Right renal cortex interstitium (tissue), 3 donors: Measurements from ENCODE around the gene AK2. TPM values are rescaled to one million over a fixed set of nuclear protein-coding genes. Genes with fewer than 3 reads are reported as not detected.
"Not testable (repeated sequence)": the region's sequence is repeated elsewhere in the genome, so short reads cannot be mapped to it uniquely, and the experiment has no call there.

Experiments
- DNase-seq, 3 donors: peaks; one replicate each; pipeline ENCODE4 v3.0.0-alpha.2; 2013; ENCODE audit warnings: low read depth in 3 of 3, low spot score in 2 of 3
- polyA plus RNA-seq, 3 donors: library from polyadenylated mRNA; unstranded; fragments of 120-200 nt; gene quantifications; one replicate each; pipeline ENCODE4 v1.2.1, GENCODE V29; 2013; ENCODE audit not compliant: insufficient read length in 3 of 3

The AK2 gene
- polyA plus RNA-seq, 3 donors = 198 to 213 (median 208) TPM

GRCh38 chr1:33002006-33002405 is 34.7 kb downstream of the AK2 start:
- no peak for DNase-seq

GRCh38 chr1:33001282-33001681 is 35.4 kb downstream of the AK2 start:
- DNase-seq = no peak

DNA sequence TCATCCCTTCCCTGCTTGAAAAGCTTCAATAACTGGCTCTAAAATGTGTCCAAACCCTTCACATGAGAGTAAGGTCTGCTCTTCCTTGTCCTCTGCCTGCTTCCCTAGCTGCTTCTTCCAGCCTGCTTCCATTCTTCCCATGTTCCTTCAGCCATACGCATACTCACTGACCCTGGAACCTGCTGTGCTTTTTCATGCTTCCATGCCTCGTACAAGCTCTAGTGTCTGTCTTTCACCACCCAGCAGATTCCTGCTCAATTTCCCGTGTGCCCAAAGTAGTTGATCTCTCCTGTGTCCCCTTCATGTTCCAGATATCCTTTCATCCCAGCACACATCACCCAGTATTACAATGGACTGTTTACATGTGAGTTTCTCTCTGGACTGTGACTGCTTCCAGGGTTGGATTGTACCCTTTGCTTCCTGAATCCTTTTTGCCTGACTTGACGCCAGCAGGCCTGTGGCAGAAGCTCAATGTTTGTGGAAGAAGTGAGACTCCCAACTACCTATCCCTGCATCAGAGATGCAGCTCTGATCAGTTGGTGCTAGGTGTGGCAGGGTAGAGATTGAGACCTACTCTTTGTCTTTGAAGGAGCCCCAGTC is 36.2 kb downstream of the AK2 start:
- no peak for DNase-seq

DNA sequence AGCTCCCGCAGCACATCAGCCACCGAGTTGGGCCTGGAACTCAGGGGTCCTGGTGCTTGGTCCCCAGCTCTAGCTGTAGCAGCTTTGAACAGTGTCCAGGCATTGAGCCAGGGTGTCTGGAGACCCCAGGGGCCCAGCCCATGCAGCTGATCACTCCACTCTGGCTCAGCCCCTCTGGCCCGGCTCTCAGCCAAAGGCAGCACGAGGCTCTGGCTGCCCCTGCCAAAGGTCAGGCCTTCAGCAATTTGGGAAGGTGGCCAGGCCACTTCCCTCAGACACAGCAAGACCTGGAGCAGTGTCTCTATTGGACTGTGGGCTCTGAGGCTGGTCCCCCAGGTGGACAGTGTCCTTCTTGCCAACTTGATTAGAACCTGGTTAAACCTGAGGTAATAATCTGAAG is 37.7 kb downstream of the AK2 start:
- no peak for DNase-seq

GRCh38 chr1:32998064-32998463 is 38.6 kb downstream of the AK2 start:
- DNase-seq = no peak

GRCh38 chr1:32997381-32997891 is 39.2 kb downstream of the AK2 start:
- DNase-seq = no peak

GRCh38 chr1:32993324-32993636 is 43.4 kb downstream of the AK2 start:
- DNase-seq = not testable (repeated sequence)

GRCh38 chr1:32992489-32993323 is 44.0 kb downstream of the AK2 start:
- peak in 1 of 3 donors; percentile 36 for DNase-seq

DNA sequence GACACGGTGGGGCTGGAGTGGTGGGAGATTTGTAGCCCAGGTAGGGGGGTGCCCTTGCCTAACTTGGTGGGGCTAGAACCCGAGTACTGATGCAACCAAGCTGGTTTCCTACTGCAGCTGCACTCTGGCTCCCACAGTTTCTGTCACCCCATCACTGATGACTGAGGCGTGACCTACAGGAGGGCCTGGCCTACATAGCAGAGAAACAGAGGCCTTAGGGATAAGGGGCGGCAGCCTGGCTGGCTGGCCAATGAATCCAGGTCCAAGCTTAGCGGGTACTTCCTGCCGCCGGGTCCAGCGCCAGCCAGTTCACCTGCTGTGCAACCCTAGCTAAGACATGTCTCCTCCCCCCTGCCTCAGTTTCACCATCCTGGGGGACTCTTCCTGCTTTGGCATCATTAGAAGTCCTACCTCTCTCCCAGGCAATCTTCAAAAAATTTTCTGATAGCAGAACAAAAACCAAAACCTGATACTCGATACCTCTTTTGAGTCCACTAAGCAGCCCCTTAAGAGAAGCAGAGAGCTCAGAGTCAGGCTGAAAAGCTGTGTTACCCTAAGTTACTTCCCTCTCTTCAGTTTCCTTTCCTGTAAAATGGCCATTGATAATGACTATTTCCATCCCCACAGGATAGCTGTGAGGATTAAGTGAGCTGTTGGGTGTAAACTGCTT is 44.7 kb downstream of the AK2 start:
- DNase-seq = no peak

- DNase-seq = no peak
Observed at GRCh38 chr1:32991386-32991785, 45.3 kb downstream of the AK2 start.

DNA sequence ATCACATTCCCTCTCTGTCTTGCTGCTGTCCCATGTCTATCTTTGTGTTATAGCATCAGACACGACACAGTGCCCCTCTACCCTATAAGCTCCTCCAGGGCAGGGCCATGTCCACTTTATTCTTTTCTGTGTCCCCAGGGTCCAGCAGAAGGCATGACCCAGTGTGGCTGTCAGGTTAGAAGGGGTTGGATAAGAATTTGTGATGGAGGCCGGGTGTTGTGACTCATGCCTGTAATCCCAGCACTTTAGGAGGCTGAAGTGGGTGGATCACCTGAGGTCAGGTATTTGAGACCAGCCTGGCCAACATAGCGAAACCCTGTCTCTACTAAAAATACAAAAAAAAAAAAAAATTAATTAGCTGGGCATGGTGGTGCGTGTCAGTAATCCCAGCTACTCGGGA is 45.8 kb downstream of the AK2 start:
- no peak for DNase-seq

DNA sequence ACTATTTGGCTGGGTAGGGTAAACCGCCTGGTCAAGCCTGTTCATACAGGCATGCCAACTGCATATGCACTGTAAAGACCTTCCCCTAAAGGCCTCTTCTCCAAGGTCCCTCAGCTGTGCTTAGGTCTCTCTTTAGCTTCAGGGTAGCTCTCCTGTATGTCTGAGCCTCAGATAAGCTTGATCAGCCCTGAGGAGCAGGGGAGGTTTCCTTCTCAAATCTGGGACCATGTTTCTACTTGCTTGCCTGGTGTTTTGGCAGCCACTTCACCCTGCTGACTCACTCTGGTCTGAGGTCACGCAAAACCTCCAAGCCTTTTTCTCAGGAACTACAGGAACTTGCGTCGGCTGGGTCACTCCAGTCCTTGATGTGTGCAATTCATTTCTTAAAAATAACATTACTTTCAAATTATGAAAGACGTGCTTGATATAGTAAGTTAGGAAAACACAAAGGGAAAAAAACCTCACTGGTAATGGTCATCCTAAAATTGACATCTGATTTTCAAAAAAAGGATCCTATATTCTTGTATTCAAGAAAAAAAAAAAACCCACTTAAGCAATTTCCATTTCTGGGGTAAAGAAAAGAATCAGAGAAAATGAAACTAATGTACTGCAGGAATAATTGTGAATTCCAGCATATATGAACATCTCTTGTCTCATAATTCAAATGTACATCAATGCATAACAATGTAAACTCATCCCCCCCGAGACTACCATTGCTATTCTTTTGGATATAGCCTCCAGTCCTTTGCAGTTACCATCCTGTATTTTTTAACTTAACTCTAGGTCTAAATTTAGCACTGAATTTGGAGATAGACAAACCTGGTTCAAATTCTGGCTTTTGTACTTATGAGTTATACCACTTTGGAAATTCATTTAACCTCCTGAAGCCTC is 47.3 kb downstream of the AK2 start:
- DNase-seq = no peak

- no peak for DNase-seq
Observed at GRCh38 chr1:32988665-32989064, 48.0 kb downstream of the AK2 start.

- no peak for DNase-seq
Observed at GRCh38 chr1:32985226-32985625, 51.5 kb downstream of the AK2 start.

- no peak for DNase-seq
Observed at GRCh38 chr1:32984455-32985171, 52.1 kb downstream of the AK2 start.

- no peak for DNase-seq
Observed at GRCh38 chr1:32984090-32984454, 52.6 kb downstream of the AK2 start.

- DNase-seq = no peak
Observed at GRCh38 chr1:32983020-32983419, 53.7 kb downstream of the AK2 start.

GRCh38 chr1:32981003-32981901 is 55.4 kb downstream of the AK2 start:
- no peak for DNase-seq

GRCh38 chr1:32980080-32980479 is 56.6 kb downstream of the AK2 start:
- DNase-seq = no peak
